ENCODE results near the gene CCNL2. TPM values are rescaled to one million over a fixed set of nuclear protein-coding genes. Genes with fewer than 3 reads are reported as not detected.

Gene CCNL2
- total and polyA plus RNA-seq, 2 of the 13 experiments (the other 11 are each of a cell fraction or from before 2014, with no cell fraction given), result 105 to 340 TPM

DNA sequence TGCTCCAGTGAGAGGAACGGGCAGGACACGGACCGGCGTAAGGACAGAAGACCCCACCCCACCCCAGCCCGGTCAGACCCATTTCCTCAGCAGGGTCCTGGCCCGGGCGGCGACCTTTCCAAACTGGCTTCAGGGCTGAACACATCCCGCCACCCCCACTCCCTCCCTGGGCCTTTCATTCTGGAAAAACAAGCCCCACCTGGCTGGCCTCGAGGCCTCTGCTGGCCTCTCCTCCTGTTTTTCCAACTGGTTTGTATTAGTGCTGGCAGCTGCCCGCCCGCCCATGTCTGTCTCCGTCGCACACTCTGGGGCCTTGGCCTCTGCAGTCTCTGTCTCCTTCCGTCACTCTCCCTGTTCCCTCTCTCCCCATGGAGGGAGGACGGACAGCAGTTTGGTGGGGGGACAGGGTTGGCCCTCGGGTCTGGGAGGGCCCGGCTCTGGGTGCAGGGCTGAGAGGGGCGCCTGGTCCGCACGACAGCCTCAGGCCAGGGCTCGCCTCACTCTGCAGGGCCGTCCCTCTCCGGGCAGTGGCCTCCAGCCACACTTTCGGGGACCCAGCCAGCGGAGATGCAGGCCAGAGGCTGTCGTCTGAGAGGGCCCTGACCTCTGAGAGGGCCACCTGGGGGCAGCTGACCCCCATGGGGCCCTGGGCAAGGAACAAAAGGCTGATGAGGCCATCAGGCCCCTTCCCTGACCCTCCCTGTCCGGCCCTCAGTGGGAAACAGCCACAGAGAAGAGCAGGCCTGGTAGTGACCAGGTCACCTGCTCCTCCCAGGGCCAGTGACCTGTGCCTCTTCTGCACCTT, 39.3 kb downstream of the CCNL2 start (continued):
- no peak for TF ChIP-seq ZNF383 (CRISPR knock-in tag; IDR thresholded peaks at IDR 0.05; ENCODE audit: borderline replicate concordance)
- TF ChIP-seq, protein P1, sequence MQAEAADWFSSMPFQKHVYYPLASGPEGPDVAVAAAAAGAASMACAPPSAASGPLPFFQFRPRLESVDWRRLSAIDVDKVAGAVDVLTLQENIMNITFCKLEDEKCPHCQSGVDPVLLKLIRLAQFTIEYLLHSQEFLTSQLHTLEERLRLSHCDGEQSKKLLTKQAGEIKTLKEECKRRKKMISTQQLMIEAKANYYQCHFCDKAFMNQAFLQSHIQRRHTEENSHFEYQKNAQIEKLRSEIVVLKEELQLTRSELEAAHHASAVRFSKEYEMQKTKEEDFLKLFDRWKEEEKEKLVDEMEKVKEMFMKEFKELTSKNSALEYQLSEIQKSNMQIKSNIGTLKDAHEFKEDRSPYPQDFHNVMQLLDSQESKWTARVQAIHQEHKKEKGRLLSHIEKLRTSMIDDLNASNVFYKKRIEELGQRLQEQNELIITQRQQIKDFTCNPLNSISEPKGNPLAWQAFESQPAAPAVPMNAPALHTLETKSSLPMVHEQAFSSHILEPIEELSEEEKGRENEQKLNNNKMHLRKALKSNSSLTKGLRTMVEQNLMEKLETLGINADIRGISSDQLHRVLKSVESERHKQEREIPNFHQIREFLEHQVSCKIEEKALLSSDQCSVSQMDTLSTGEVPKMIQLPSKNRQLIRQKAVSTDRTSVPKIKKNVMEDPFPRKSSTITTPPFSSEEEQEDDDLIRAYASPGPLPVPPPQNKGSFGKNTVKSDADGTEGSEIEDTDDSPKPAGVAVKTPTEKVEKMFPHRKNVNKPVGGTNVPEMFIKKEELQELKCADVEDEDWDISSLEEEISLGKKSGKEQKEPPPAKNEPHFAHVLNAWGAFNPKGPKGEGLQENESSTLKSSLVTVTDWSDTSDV (CRISPR knock-in tag; IDR thresholded peaks at IDR 0.05), result no peak
- TF ChIP-seq ZNF883 (CRISPR knock-in tag; IDR thresholded peaks at IDR 0.05; ENCODE audit: not compliant biosample characterization), result peak; percentile 46
- TF ChIP-seq ZNF780A (CRISPR knock-in tag; IDR thresholded peaks at IDR 0.05), result no peak
- peak; percentile 31; the same call in 1 of the 2 replicates for TF ChIP-seq NCOR1 (IDR thresholded peaks at IDR 0.05; ENCODE audit: borderline replicate concordance, low read length)
- no peak for TF ChIP-seq ZNF354B (CRISPR knock-in tag; IDR thresholded peaks at IDR 0.05)
- no peak for TF ChIP-seq RORA (CRISPR knock-in tag; IDR thresholded peaks at IDR 0.05)
- TF ChIP-seq ZNF749 (CRISPR knock-in tag; IDR thresholded peaks at IDR 0.05; ENCODE audit: borderline replicate concordance), result no peak
- TF ChIP-seq, protein P2, sequence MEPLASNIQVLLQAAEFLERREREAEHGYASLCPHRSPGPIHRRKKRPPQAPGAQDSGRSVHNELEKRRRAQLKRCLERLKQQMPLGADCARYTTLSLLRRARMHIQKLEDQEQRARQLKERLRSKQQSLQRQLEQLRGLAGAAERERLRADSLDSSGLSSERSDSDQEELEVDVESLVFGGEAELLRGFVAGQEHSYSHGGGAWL (CRISPR knock-in tag; IDR thresholded peaks at IDR 0.05), result no peak; the same call in 1 of the 2 replicates
- TF ChIP-seq FOXA1 (IDR thresholded peaks at IDR 0.05), result no peak
- TF ChIP-seq FOXA1 (CRISPR knock-in tag; IDR thresholded peaks at IDR 0.05), result no peak
- no peak for TF ChIP-seq NFE2L2 (IDR thresholded peaks at IDR 0.05; ENCODE audit: low read length)
- 0 out of 2 replicates have a peak, but pooled peaks have one; percentile 64 for TF ChIP-seq ZSCAN29 (CRISPR knock-in tag; conservative IDR thresholded peaks at IDR 0.05)
- 0 out of 2 replicates have a peak, but pooled peaks have one; percentile 45 for TF ChIP-seq KDM3A (CRISPR knock-in tag; IDR thresholded peaks at IDR 0.05; ENCODE audit: low read depth)
- no peak for TF ChIP-seq ZNF788 (CRISPR knock-in tag; IDR thresholded peaks at IDR 0.05; ENCODE audit: borderline replicate concordance)
- TF ChIP-seq SKI (IDR thresholded peaks at IDR 0.05; ENCODE audit: partially characterized antibody), result no peak
- no peak; the same call in 1 of the 2 replicates for TF ChIP-seq ZSCAN9 (CRISPR knock-in tag; IDR thresholded peaks at IDR 0.05; ENCODE audit: borderline replicate concordance)
- TF ChIP-seq, protein P3, sequence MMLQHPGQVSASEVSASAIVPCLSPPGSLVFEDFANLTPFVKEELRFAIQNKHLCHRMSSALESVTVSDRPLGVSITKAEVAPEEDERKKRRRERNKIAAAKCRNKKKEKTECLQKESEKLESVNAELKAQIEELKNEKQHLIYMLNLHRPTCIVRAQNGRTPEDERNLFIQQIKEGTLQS (CRISPR knock-in tag; IDR thresholded peaks at IDR 0.05), result no peak
- TF ChIP-seq NFIC (IDR thresholded peaks at IDR 0.05; ENCODE audit: low read length), result no peak
- no peak for TF ChIP-seq GPN1 (CRISPR knock-in tag; IDR thresholded peaks at IDR 0.05; ENCODE audit: borderline replicate concordance)
- TF ChIP-seq, protein P4, sequence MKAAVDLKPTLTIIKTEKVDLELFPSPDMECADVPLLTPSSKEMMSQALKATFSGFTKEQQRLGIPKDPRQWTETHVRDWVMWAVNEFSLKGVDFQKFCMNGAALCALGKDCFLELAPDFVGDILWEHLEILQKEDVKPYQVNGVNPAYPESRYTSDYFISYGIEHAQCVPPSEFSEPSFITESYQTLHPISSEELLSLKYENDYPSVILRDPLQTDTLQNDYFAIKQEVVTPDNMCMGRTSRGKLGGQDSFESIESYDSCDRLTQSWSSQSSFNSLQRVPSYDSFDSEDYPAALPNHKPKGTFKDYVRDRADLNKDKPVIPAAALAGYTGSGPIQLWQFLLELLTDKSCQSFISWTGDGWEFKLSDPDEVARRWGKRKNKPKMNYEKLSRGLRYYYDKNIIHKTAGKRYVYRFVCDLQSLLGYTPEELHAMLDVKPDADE (CRISPR knock-in tag; IDR thresholded peaks at IDR 0.05), result no peak
- no peak for TF ChIP-seq ZNF792 (CRISPR knock-in tag; IDR thresholded peaks at IDR 0.05)
- TF ChIP-seq ZNF274 (CRISPR knock-in tag; IDR thresholded peaks at IDR 0.05), result peak; percentile 64
- TF ChIP-seq ZMYM4 (CRISPR knock-in tag; IDR thresholded peaks at IDR 0.05), result peak; percentile 33; the same call in 1 of the 2 replicates
- TF ChIP-seq ZNF577 (CRISPR knock-in tag; IDR thresholded peaks at IDR 0.05; ENCODE audit: borderline replicate concordance, low read depth), result no peak
